Muscle layer of colon (tissue), 2 donors: ENCODE data around the gene OR2T3.
"Not testable (repeated sequence)": the region's sequence is repeated elsewhere in the genome, so short reads cannot be mapped to it uniquely, and the experiment has no call there.

ENCODE experiments used
- H3K27ac ChIP-seq: one replicate; pipeline ENCODE4 v1.7.0; 2013; ENCODE audit warnings: low read depth, mild to moderate bottlenecking, low read length, moderate library complexity
- H3K27me3 ChIP-seq, 2 donors: one replicate each; pipeline ENCODE4 v1.7.0; 2013; ENCODE audit warnings: low read length in 2 of 2, mild to moderate bottlenecking in 2 of 2; ENCODE audit not compliant: insufficient read depth in 2 of 2, control insufficient read depth in 1 of 2
- H3K36me3 ChIP-seq: one replicate; pipeline ENCODE4 v1.7.0; 2013; ENCODE audit warnings: mild to moderate bottlenecking, low read length; ENCODE audit not compliant: insufficient read depth
- H3K4me1 ChIP-seq: one replicate; pipeline ENCODE4 v1.7.0; 2013; ENCODE audit warnings: mild to moderate bottlenecking, low read length; ENCODE audit not compliant: insufficient read depth
- H3K4me3 ChIP-seq, 2 donors: one replicate each; pipeline ENCODE4 v1.7.0; 2013; ENCODE audit warnings: low read length in 2 of 2, low read depth in 1 of 2, mild to moderate bottlenecking in 1 of 2, moderate library complexity in 1 of 2
- H3K9ac ChIP-seq: one replicate; pipeline ENCODE4 v1.7.0; 2013; ENCODE audit warnings: low read length
- H3K9me3 ChIP-seq: one replicate; pipeline ENCODE4 v1.7.0; 2013; ENCODE audit warnings: mild to moderate bottlenecking, low read length
- donor health status: abdominal sarcoma.
- donor health status: Adenocarcinoma of cecum.

Gene OR2T3, protein sequence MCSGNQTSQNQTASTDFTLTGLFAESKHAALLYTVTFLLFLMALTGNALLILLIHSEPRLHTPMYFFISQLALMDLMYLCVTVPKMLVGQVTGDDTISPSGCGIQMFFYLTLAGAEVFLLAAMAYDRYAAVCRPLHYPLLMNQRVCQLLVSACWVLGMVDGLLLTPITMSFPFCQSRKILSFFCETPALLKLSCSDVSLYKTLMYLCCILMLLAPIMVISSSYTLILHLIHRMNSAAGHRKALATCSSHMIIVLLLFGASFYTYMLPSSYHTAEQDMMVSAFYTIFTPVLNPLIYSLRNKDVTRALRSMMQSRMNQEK

DNA sequence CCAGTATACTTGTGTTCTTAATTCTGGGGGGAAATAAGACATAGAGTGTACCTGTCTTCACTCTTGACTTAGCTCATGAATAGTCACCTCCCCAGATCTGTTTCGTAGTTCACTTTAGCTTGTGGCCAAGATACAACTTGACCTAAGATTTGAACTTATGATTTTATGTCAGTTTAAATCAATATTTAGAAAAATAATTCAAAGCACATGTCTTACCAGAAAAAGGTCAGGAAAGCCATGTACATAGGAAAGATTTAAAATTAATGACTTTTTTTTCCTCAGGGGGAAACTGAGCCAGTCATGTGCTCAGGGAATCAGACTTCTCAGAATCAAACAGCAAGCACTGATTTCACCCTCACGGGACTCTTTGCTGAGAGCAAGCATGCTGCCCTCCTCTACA lies at the start of gene OR2T3:
Gene OR2T3, plus strand, starts transcription at position 301 of the 400 bp plus-strand sequence. Its CDS starts 0 bp downstream, at position 301.
- H3K36me3 ChIP-seq, H3K27ac ChIP-seq, H3K9ac ChIP-seq, H3K27me3 ChIP-seq, H3K4me1 ChIP-seq, H3K4me3 ChIP-seq, H3K9me3 ChIP-seq: not testable (repeated sequence)

DNA sequence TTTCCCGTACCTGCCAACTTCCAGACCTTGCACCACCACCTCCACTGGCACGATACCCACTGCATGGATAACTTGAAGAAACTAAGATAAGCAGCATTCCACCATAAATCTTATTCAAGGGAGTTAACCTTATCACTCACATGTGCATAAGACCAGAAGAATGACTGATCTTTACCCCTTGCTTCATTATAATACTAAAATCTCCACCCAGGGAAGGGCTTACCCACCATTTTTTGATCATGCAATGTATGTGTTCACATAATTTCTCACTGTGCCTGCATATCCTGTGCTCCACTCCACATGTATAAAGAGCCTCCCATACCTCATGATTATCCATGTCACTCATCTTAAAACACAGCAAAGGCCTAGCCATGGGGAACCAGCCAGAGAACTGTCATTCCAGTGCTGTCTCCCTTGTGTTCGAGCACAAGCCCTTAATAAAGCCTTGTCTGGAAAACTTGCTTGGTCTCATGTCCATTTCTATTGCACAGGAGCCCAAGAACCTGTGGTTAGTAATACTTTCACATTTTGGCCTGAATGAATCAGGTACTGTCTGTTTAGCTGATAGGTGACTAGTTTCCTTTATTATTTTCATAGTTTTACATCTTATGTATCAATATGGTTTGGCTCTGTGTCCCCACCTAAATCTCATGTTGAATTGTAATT lies 45.5 kb upstream of the OR2T3 start:
- H3K36me3 ChIP-seq, H3K4me1 ChIP-seq, H3K9me3 ChIP-seq, H3K27me3 ChIP-seq, H3K4me3 ChIP-seq, H3K27ac ChIP-seq, H3K9ac ChIP-seq: not testable (repeated sequence)

DNA sequence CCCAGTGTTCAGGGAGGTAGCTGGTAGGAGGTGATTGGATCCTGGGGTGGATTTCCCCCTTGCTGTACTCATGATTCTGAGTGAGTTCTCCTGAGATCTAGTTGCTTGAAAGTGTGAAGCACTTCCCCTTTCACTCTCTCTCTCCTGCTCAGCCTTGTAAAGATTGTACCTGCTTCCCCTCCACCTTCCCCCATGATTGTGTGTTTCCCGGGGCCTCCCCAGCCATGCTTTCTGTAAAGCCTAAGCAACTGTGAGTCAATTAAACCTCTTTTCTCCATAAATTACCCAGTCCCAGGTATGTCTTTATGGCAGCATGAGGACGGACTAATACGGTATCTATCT lies 45.0 kb upstream of the OR2T3 start:
- H3K9ac ChIP-seq, H3K27me3 ChIP-seq, H3K9me3 ChIP-seq, H3K36me3 ChIP-seq, H3K4me1 ChIP-seq, H3K4me3 ChIP-seq, H3K27ac ChIP-seq: not testable (repeated sequence)

DNA sequence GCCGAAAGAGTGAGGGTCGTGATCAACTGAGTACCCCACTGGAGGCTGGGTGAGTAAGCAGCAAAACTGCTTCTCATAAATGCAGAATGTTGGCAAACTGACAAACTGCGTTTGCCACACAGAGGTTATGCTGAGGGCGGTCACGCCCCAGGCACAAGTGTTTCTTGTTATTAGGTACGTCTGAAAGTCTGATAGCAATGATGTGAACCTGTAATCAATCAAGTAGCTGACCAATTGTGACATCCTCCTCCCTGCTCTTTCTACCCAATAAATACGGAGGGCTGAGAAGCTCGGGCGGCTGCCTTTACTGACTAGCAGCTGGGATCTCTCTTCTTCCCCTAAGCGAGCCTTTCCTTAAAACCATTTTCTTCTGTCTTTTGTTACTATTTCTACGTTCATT lies 41.5 kb upstream of the OR2T3 start:
- not testable (repeated sequence) for H3K9me3 ChIP-seq, H3K4me3 ChIP-seq, H3K4me1 ChIP-seq, H3K27ac ChIP-seq, H3K36me3 ChIP-seq, H3K27me3 ChIP-seq, H3K9ac ChIP-seq

DNA sequence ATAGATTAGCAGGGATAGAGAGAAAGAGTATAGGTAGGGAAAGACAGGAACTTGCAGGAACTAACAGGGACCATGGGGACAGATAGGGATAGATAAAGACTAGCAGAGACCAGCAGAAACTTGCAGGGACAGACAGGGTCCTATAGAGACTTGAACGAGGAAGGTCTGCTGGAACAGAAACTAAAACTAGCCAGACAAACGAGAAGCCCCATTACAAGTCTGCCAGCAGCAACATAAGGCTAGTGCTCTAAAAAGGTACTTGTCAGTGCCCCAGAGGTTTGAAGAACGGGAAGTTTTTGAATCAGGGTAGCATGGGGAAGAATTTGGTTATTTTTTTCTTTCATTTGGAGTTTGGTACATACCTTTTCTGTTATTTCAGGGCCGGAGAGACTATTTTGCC lies 41.0 kb upstream of the OR2T3 start:
- not testable (repeated sequence) for H3K9me3 ChIP-seq, H3K9ac ChIP-seq, H3K27me3 ChIP-seq, H3K27ac ChIP-seq, H3K36me3 ChIP-seq, H3K4me3 ChIP-seq, H3K4me1 ChIP-seq

DNA sequence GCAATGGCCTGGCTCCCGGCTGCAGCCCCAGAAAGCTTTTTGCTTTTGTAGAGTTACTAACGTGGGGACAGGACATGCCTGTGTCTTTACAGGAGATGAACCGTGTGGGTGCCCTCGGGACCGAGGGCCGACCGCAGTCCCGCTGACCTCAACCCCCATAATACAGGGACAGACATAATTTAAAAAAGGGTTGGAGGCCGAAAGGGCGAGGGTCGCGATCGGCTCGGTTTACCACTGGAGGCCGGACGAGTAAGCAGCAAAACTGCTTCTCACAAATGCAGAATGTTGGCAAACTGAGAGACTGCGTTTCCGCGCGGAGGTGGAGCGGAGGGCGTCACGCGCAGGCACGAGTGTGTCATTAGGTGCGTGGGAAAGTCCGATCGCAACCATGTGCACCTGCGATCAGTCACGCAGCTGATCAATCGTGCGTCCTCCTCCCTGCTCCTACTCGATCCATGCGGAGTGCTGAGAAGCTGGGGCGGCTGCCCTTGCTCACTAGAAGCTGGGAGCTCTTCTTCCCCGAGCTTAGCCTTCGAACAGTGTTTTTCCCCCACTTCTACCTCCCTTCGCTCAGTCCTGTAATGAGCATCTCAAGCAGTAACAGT lies 39.2 kb upstream of the OR2T3 start:
- H3K36me3 ChIP-seq, H3K4me3 ChIP-seq, H3K9ac ChIP-seq, H3K9me3 ChIP-seq, H3K27ac ChIP-seq, H3K27me3 ChIP-seq, H3K4me1 ChIP-seq: not testable (repeated sequence)

DNA sequence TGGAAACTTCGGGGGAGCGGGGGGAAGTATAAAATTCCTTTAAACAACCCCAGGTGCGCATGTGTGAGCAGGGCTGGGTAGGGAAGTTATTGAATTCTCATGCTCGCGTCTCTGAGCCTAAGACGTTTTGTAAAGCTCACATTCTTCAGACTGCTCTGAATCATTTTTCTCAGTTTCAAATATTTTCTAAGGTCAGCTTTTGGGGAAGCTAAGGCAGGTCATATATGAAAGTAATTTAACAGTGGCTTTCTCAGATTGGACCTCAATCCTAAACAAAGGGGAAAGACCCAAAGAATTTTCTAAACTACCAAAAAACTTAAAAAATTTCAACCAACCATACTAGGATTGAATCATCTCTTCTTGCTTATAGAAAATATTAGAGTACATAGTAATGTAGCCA lies 38.2 kb upstream of the OR2T3 start:
- H3K36me3 ChIP-seq, H3K4me3 ChIP-seq, H3K9ac ChIP-seq, H3K27me3 ChIP-seq, H3K4me1 ChIP-seq, H3K9me3 ChIP-seq, H3K27ac ChIP-seq: not testable (repeated sequence)

DNA sequence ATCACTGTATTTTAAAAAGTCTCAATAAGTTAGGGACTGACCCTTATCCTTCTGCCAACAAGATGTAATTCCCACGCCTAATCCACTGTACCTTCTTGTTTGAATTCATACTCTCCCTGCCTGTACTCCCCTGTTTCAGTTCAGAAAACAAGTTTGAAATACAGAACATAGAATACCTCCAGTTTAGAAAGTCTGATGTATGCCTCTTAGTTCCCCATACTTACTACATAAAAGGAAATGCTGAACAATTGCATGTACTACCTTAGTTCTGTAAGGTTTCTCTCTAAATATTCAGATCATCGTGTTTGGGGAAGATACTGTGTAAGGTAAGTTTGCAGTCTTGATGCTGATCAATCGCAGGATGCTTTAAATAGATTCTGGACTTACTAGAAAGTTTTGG lies 36.8 kb upstream of the OR2T3 start:
- H3K4me3 ChIP-seq, H3K9ac ChIP-seq, H3K27ac ChIP-seq, H3K4me1 ChIP-seq, H3K36me3 ChIP-seq, H3K9me3 ChIP-seq, H3K27me3 ChIP-seq: not testable (repeated sequence)

DNA sequence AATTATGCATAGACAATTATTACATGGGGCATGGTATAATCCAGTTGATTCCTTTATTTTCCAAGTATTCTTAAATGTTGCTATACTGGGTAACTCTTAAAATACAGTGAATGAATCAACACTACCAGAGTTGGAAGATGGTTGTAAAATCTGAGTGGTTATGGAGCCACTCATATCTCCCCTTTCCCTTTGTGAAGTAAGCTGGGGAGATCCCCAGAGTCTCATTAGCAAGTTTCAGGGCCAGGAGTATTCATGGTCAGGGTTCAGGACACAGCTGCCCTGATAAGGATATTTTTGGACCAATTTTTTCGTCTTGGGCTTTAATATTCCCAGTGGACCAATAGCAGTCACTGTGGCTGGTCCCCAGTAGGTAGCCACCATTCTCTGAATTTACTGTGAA lies 34.5 kb upstream of the OR2T3 start:
- H3K4me1 ChIP-seq, H3K27me3 ChIP-seq, H3K9ac ChIP-seq, H3K36me3 ChIP-seq, H3K4me3 ChIP-seq, H3K9me3 ChIP-seq, H3K27ac ChIP-seq: not testable (repeated sequence)

DNA sequence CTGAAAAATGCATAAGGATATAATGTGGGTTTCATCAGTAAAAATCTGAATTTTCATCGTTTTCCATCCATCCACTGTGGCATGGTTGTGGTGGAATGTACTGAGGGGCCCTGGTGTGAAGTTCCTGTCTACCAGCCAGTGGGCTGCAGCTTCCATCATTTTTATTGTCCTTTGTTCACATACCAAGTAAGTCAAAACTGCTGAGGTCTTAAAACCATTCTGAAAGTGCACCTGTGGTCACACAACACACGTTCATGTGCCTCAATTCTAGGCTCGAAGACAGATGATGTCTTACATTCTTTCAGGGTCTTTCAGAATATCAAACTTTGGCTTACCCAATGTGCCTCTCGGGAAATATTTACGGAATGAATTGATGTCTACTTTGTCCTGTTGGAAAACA lies 33.9 kb upstream of the OR2T3 start:
- H3K27me3 ChIP-seq, H3K4me3 ChIP-seq, H3K4me1 ChIP-seq, H3K9me3 ChIP-seq, H3K36me3 ChIP-seq, H3K27ac ChIP-seq, H3K9ac ChIP-seq: not testable (repeated sequence)

DNA sequence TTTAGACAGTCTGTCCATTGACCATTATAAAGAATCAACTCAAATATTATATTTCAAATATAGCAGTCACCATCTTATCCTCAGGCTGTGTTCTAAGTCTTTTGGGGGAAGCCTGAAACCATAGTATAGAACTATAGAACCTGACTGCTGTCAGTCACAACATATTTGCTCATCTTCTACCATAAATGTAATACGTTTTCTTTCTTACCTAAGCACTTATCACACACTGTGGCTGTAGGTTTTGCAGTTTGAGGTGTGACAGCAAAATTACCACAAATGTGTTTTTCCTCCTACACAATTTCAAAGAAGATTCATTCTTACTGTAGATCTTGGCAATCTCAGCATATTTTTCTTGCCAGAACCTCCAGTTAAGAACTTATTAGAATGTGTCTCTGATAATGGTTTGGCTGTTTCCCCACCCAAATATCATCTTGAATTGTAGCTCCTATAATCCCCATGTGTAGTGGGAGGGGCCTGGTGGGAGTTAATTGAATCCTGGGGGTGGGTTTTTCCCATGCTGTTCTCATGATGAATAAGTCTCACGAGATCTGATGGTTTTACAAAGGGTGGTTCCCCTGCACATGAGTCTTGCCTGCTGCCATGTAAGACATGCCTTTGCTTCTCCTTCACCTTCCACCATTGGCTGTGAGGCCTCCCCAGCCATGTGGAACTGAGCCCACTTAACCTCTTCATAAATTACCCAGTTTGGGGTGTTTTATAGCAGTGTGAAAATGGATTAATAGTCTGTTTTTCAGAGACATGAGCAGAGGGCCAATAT lies 30.5 kb upstream of the OR2T3 start:
- H3K4me1 ChIP-seq, H3K9me3 ChIP-seq, H3K9ac ChIP-seq, H3K27me3 ChIP-seq, H3K4me3 ChIP-seq, H3K36me3 ChIP-seq, H3K27ac ChIP-seq: not testable (repeated sequence)
